Right kidney (tissue), 1 donor: ENCODE data around the gene OSER1.

ENCODE experiments used
- DNase-seq: peaks from one replicate; pipeline ENCODE4 v3.0.0-alpha.2; 2016

Gene OSER1

DNA sequence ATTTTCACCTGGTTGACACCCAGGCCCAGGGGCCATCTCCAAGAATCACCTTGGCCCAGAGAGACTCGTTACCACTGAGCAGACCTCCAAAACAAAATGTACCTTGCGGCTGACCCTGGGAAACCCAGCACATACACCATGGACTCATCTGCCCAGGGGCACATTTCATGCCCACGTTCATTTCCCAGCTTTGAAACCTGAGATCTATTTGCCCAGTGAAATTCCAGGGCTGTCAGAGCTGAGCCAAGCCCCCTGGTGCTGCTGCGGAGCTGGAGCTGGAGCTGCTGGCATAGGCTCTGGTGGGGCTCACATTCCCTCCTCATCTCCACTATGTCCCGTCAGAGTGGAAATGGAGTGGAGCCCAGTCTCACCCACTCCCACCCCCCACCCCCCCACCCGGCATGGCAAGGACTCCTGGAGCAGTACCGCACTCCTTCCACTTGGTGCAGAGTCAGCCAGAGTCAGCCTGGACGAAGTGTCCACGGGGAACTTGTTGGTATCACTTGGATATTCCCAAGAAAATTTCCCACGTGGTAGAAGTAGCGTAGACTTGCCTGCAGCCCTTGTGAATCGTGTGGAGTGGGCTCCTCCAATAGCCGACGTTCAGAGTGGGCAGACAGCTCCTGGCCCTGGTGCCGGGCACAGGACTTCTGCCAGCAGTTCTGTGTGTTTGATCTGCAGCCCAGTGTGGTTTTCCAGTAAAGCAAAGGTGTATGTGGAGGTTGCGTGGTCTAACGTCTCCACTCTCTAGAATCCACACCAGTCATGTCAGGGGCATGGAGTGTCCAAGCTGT, 18.1 kb upstream of the OSER1 start:
- DNase-seq: no peak

DNA sequence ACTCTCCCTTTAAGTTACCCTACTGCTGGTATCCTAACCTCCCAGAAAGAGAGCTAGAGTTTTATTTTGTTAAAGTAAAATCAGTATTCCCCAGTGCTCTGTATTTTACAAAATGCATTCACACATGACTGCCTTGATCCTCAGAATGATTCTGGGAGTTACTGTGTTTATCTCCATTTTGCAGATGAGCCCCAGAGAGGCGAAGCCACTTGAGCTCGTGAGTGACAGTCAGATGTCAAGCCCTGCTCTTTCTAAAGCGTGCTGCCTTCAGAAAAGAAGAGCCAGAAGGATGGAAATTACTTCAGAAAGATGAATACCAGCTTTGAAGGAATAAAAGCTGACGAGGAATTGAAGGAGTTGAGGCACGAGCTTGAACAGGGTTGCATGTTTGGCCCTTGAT, 14.1 kb upstream of the OSER1 start:
- DNase-seq: no peak

DNA sequence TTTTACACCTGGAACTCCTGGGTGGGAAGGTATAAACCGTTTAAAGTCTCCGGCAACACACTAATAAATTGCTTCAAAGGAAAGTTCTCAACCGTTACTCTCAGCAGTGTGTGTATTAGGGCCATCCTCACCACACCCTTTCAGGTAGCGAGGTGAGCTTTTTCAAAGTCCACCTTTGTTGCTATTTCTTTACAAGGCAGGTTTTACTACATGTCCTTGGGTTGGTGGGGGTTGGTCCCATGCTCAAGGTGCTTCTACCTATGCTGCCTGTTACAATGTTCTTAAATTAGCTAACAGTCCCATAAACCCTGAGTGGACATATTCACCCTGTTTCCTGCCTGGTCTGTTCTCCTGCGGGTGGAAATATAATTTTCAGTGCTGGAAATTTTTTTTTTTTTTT, 13.2 kb upstream of the OSER1 start:
- DNase-seq: no peak

DNA sequence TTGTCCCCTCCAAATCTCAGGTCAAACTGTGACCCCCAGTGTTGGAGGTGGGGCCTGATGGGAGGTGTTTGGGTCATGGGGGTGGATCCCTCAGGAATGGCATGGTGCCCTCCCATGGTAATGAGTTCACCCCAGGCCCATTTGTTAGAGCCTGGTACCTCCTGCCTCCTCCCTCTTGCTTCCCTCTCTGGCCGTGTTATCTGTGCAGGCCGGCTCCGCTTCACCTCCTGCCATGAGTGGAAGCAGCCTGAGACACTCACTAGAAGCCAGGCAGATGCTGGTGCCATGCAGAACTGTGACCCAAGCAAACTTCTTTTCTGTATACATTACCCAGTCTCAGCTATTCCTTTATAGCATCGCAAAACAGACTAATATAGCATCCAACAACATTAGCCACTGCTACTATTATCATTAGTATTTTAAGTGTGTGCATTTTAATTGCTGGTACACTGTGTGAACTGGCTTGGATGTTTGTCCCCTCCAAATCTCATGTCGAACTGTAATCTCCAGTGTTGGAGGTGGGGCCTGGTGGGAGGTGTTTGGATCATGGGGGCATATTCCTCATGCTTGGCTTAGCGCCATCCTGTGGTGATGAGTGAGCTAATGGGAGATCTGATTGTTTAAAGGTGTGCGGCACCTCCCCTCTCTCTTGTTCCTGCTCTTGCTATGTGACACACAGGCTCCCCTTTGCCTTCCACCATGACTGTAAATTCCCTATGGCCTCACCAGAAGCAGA, 12.2 kb upstream of the OSER1 start:
- no peak for DNase-seq

DNA sequence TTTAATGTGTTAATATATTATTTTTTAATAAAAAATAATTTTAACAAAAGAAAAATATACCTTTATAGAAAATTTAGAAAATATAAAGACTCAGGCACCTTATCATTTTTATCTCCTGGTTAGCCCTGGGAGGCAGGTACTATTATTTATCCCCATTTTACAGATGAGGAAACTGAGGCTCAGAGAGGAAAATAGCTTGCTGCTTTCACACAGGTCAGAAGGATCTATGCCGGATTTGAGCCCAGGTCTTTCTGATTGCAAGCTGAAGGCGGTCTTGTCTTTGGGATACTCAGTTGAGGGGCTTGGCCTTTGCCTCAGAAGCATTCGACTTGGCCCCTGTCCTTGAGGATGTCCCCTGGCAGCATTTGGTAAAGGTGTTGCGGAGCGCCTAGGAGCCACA, 11.5 kb upstream of the OSER1 start:
- DNase-seq: no peak

DNA sequence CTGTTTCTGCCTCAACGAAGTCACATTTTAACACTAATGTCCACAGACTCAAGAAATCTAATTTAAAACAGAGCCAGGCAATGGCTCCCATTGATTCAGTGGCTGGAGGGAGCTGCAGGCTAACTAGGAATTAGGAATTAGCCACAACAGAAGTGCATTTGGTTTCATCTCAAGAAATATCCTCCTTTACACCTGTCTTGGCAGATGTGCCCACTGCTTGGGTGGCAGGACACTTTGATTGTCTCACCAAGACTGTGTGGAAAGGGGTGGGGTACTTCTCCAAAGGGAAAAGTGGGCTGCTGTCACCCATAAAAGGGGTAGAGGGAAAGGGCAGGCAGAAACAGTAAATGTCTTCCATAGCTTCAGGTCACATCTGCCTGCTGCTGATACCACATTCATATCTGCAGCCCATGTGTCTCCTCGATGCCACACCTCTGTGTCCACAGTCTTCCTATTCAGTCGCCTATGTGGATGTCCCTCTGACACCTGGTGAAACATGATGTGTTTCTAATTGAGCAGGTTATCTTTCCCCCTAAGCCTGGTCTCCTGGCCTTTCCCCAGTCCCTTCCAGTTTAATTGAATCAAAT, 10.9 kb upstream of the OSER1 start:
- no peak for DNase-seq

DNA sequence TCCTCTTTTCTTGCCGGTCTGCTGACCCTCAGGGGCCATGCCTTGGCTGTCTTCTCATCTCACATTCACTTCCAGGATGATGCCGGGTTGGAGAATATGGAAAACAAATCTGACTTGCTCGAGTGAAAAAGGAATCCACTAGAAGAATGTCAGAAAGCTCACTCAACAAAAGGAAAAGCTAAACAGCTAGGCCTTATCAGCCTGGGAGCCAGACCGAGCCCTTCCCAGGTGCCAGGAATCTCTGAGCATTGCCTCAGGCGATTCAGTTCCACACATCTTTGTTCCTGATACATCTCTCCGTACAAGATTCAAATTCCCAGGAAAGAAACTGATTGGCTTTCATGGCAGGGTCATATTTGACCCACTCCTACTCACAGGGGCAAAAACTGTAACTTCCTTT, 9.2 kb upstream of the OSER1 start:
- DNase-seq: no peak

DNA sequence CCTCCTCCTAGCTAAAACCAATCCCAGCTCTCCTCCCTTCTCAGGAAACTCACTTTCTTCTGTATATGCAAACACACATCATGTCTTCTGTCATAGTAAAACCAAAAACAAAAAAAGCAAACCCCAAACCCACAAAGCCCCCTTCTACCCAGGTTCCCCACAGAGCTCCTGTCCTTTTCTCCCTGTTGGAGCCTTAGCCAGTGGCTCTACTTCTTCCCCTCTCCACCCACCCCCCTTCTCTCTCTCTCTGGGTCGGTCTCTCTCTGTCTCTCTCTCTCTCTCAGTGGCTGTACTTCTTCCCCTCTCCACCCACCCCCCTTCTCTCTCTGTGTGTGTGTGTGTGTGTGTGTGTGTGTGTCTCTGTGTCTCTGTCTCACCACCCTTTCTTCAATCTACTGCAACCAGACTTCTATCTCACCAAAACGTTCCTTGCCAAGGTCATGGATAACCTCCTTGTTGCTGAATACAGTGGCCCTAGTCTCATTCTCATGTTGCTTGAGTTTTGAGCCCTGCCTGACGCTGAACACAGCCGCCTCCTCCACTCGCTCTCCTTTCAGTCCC, 8.7 kb upstream of the OSER1 start:
- no peak for DNase-seq

DNA sequence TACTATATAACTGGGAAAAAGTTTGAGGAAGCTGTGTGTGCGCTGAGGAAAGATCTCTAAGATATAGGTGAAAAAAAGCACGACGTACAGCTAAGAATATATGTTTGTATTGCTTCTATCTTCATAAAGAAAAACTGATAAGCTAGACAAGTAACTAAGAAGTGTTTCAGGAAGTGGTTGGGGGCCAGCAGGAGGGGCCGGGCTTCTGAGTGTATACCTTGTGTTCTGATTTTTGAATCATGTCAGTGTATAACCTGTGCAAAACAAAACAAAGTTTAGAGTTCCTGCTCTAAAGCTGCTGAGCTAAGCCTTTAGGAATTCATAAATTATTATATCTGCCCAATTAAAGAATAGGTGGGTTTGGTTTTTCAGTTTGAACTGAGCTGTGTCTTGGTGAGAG, 7.9 kb upstream of the OSER1 start:
- DNase-seq: no peak

DNA sequence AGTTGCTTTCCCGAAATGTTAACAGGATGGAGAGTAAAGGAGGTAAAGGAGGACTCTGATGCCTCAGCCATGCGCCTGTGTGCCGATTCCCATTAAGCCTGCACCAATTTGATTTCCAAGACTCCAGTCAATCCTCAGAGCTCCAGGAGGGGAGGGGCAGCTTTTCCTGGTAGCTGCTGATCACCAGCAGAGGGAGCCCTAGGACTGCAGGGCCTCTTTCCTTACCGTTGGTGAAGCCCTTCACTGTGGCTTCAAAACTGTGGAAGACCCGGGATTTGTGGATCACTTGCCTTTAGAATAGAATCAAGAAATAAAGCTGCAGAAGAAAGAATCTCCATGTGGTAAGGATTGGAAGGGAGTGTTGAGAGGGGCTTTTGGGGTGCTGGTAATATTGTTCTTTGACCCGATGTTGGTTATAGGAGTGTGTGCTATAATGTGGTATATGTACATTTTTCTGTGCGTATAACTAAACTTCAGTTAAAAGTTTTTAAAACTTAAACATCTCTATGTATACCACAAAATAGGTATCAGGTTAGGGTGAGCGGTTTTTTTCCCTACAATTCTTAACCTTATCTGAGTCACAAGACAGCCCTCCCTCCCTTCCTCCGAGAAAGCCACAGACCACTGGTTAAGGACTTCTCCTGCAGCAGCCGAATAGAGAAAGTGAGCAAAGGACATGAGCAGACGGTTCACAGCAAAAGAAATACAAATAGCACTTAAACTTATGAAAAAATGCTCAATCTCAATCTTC, 6.9 kb upstream of the OSER1 start:
- DNase-seq: no peak

DNA sequence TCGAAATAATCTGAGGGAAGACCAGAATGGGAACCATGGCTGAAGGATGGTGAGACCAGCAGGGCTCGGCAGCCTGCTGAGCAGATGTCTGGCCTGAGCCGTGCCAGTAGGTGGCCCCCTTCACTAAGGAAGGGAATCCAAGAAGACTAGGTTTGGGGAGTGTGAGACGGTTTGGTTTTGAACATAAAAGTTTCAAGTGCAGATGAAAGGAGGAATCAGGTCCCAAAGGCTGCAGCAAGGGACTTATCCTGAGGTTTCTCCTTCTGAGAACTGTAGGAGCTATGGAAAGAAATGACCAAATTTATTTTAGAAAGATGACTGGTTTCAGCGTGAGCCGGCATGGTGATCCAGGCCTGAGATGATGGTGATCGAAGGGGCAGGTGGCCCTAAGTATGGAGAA, 4.6 kb upstream of the OSER1 start:
- peak; percentile 21 for DNase-seq

DNA sequence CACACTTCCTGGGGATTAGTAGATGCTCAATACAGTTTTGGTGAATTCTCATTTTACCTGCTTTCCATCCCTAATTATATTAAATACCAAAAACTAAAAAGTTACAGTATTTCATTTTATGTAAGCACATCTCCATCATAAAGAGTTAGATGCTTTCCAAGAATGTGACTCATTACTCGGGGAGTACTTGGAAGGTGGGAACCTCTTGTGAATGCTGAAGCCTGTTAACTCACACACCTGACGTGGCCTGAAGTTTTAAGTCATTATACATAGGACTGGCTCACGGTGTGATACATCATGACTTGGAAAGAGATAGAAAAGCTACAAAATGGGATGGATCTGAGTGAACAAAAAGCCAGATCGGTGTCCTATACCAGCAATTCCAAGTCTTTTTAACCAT, 2.2 kb upstream of the OSER1 start:
- DNase-seq: no peak

DNA sequence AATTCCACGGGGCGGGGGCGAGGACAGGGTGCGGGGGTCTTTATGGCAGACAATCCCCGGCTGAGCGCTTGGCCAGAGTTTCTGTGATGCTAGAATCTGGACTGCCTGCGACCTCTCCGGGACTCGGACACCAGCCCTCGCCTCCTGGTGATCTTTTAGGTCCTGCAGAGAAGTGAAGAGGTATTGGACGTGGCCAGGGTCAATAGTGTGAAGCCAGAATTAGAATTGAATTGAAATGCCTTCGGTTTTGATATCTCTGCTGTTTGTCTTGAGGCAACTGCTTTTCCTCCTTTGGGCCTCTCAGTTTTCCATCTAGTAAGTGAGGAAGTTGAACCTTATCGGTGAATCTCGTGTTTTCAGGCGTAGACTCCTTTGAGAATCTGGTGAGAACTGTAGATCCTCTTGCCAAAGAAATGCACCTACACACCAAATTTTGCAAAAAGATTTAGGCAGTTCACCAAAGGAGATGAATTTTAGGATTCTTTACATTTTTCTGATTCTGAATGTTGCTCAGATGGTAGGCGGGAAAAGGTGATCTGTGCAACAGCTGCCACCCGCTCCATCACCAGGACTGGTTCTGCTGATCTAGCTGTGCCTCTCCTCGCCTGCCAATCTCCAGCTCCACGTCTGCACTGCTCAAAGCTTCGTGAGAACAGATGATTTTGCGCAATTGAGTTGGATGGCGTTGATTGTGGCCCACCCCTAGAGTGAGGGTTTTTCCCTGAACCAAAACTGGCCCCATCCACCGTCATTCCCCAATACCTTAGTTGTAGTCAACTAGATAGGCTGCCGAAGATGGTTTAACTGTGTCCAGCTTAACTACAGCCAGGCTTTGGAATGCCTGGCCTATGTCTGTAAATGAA, 837 bp upstream of the OSER1 start:
- DNase-seq: no peak

DNA sequence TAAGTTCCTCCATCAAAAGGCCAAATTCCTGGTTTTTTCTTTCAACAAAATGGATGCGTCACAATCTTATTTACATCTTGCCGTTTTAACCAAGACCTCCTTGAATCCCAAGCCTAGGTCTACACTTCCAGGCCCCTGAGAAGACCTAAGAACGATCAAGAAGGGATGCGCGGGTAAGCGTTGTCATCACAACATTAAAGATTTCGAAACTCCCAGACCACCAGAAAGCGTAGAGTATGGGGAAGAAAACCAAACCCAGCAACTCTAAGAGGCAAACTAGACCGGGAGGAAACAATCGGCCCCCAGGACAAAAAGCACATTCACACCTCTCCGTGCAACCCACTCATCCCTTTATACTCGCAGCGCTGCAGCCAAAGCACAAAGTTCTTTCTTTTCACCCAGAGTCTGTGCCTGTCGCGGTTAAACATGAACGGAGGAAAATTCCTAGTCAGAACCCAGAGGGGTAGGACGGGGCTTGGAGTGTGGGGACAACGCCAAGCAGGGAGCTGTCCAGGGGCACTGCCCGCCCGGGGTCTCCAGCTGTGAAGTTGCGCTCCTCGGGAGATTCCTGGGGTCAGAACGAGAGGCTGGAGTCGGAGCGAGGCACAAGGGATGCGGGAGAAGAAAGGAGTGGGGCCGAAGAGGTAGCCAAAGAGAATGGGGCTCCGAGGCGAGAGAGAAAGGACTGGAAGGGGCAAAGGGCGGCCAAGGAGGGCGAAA, 725 bp downstream of the OSER1 start:
- no peak for DNase-seq

DNA sequence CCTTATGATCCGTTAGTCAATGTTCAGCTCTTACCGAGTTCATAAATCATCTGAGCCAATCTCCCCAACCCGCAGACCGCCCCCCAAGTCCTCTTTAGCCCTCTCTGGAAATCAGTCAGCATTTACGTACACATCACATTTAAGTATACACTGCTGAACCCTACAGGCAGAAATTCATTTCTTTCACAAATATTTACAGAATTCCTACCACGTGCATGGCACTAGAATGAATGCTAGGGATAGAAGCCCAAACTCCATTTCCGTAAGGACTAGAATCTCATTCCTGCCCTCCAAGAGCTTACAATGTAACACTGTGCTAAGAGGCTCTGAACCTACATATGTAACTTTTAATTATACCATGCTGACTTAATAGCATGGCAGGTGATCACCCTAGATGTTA, 1.8 kb downstream of the OSER1 start:
- no peak for DNase-seq

DNA sequence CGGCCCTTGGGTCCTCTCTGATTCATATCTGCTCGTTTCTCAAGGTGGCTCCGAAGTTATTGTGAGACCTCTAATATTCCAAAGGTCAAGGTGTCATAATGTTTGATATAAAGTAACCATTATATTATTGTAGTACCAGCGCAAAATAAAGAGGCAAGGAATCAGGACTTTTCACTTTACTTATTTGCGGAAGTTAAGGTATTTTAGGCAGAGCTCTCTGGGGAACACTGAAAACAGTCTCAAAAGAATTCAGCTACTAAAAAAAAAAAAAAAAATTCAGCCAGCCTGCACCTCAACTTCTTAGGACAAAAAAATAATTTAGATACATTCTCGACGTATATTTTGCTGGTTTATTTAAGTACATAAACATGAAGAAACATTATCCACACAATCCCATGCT, 2.4 kb downstream of the OSER1 start:
- DNase-seq: no peak

DNA sequence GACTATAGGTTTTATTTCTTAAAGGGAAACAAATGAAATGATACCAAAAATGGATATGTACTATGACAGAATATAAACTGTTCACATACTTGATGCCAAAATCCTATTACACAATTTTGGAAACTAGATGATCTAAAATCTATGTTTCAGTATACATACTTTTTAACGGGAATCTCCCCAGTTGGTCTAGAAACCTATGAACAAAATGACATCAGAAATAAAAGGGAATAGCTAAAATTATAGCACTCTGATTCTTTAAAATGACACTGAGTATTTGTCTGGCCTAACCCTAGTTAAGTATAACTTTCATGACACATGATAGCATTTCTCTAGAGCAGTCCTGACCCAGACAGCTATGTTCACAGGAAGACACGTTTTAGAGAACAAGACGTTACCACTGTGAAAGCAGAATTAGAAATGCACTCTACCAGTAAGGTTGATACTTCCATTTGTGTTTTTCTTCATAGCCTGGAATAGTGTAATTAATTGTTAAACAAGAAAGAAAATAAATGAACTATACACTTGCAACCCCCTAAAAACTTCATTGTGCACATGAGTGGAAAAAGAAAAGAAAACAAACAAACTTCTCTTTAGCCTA, 3.3 kb downstream of the OSER1 start:
- DNase-seq: no peak

DNA sequence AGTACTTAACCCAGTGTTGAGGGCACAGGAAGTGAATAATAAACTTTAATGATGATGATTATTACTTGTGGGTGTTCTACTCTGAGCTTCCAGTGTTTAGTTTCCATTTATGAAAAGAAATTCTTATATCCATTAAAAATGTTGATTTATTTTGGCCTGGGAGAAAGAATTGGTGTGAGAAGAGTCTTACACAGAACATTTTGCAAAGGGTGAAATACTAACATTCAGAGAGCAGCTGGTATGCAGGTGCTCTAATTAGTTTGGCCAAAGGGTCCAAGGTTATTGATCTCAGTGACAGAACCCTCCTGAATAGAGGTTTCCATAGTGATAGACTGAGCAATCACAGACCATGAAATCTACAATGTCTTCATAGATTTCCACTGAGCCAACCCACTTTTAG, 4.4 kb downstream of the OSER1 start:
- no peak for DNase-seq

DNA sequence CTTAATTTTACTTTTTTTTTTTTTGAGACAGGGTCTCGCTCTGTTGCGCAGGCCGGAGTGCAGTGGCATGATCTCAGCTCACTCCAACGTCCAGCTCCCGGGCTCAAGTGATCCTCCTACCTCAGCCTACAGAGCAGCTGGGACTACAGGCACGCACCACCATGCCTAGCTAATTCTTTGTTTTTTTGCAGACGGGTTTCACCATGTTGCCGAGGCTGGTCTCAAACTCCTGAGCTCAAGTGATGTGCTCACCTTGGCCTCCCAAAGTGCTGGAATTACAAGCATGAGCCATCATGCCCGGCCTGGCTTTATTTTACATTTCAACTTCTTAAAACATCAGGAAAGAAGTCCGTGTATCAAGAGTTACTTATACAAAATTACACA, 5.7 kb downstream of the OSER1 start:
- no peak for DNase-seq

DNA sequence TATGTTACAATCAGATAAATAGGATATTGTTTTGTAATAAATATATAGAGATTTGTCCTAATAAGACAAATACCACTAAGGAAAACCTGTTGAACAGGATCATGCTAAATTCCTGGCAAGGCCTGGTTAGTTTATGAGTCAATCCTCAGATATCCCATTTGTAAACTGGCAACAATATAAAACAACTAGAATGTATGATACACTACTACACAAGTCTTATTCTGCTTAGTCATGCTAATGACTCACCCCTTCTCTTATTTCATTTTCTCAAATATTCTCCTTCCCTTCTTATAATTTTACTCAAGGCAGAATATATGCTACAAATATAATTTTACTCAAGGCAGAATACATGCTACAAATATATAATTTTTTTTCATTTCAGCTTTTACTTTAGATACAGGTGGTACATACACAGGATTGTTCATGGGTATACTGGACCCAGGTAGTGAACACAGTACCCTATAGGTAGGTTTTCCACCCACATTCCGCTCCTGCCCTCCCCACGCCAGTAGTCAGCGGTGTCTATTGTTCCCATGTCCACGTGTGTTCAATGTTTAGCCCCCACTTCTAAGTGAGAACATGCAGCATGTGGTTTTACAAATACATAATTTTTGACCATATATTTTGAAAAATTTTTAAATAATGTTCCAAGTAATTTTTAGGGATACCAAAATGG, 6.3 kb downstream of the OSER1 start:
- DNase-seq: no peak
